GM18907 (cell line): Measurements from ENCODE around the gene KRTAP16-1.
"Not testable (repeated sequence)": the region's sequence is repeated elsewhere in the genome, so short reads cannot be mapped to it uniquely, and the experiment has no call there.

Experiments
- ATAC-seq: cut with Tn5 transposase; IDR thresholded peaks from one replicate; pipeline ENCODE4 v1.9.1; 2021; ENCODE audit warnings: mild to moderate bottlenecking, moderate library complexity; ENCODE audit not compliant: unreplicated experiment

KRTAP16-1 gene

GRCh38 chr17:41302981-41303380, 6.1 kb downstream of the KRTAP16-1 start:
- ATAC-seq, result no peak

- ATAC-seq, result no peak
These were observed 6.9 kb downstream of the KRTAP16-1 start, which contains the start of gene KRTAP29-1 for GRCh38 chr17:41301916-41302901. Gene KRTAP29-1 (minus strand): TSS chr17:41302851. CDS start chr17:41302851, 0 bp downstream.

GRCh38 chr17:41301204-41301790, 7.8 kb downstream of the KRTAP16-1 start:
- no peak for ATAC-seq

GRCh38 chr17:41298458-41299135, 10.5 kb downstream of the KRTAP16-1 start:
- no peak for ATAC-seq

GRCh38 chr17:41296846-41297245, 12.3 kb downstream of the KRTAP16-1 start:
- no peak for ATAC-seq

- ATAC-seq, result no peak
These were observed 15.1 kb downstream of the KRTAP16-1 start for GRCh38 chr17:41294016-41294415.

- no peak for ATAC-seq
These were observed 22.1 kb downstream of the KRTAP16-1 start for GRCh38 chr17:41287050-41287449.

GRCh38 chr17:41284546-41284945, 24.6 kb downstream of the KRTAP16-1 start:
- no peak for ATAC-seq

GRCh38 chr17:41284043-41284442, 25.1 kb downstream of the KRTAP16-1 start:
- ATAC-seq, result no peak

GRCh38 chr17:41278176-41278955, 30.7 kb downstream of the KRTAP16-1 start:
- ATAC-seq, result no peak

- not testable (repeated sequence) for ATAC-seq
These were observed 33.4 kb downstream of the KRTAP16-1 start, which contains the start of gene KRTAP9-7 for GRCh38 chr17:41275648-41276190. Gene KRTAP9-7 (plus strand): TSS chr17:41275698. CDS start chr17:41275698, 0 bp downstream.

- no peak for ATAC-seq
These were observed 37.3 kb downstream of the KRTAP16-1 start for GRCh38 chr17:41271858-41272257.

GRCh38 chr17:41271323-41271722, 37.8 kb downstream of the KRTAP16-1 start:
- not testable (repeated sequence) for ATAC-seq

GRCh38 chr17:41267711-41268110, 41.4 kb downstream of the KRTAP16-1 start:
- ATAC-seq, result no peak

- no peak for ATAC-seq
These were observed 44.0 kb downstream of the KRTAP16-1 start, which contains the start of gene KRTAP9-6 for GRCh38 chr17:41265078-41265477. Gene KRTAP9-6 (plus strand): TSS chr17:41265378. CDS start chr17:41265378, 0 bp downstream.

- no peak for ATAC-seq
These were observed 44.5 kb downstream of the KRTAP16-1 start for GRCh38 chr17:41264599-41264998.

GRCh38 chr17:41263212-41263611, 45.9 kb downstream of the KRTAP16-1 start:
- no peak for ATAC-seq

GRCh38 chr17:41258406-41258805, 50.7 kb downstream of the KRTAP16-1 start:
- ATAC-seq, result no peak
